ENCODE results near the gene UTS2R.

The UTS2R gene

GRCh38 chr17:82371333-82372248 is at the start of gene UTS2R:
UTS2R (plus strand) TSS chr17:82371765; CDS start chr17:82374325, 2,560 bp downstream.
- DNase-seq, result no peak

GRCh38 chr17:82321947-82322466 is 49.6 kb upstream of the UTS2R start:
- DNase-seq, result no peak

DNA sequence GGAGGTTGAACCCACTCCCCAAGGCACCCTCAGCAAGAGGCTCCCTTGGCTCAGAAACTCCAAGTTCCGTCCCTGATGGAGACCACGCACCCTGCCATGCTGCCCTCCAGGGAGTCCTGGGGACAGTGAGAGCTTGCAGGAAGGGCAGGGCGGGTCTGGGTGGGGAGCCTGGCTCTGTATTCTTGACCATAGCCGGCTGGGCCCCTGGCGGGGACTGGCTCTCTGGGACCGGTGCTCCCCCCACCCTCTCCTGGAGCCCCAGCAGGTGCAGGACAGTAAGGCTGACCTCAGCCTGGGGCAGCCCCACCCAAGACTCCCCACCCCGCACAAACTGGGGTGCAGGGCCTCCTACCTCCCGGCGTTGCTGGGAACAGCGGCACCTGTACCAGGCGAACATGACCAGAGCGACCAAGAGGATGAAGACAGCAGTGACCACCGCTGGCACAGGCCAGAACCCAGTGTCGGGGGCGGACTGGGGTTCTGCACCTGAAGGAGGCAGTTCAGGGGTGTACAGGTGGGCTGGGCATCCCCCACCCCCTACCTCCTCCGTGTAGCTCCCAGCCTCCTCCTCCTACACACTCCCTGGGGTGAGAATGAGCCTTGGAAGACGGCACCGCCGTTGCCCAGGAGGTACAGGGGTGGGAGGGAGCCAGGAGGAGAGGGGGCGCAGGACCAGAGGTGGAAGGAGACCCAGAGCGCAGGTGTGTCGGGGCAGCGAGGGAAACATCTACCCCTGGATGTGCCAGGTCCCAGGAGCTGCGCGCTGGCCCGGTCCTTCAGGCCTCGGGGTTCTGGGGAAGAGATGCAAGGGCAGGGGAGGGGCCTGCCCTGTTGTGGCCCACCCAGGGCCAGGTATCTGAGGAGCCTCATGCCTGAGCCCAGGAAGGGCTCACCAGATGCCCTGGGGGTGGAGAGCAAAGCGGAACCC is 48.8 kb upstream of the UTS2R start:
- DNase-seq, result no peak

DNA sequence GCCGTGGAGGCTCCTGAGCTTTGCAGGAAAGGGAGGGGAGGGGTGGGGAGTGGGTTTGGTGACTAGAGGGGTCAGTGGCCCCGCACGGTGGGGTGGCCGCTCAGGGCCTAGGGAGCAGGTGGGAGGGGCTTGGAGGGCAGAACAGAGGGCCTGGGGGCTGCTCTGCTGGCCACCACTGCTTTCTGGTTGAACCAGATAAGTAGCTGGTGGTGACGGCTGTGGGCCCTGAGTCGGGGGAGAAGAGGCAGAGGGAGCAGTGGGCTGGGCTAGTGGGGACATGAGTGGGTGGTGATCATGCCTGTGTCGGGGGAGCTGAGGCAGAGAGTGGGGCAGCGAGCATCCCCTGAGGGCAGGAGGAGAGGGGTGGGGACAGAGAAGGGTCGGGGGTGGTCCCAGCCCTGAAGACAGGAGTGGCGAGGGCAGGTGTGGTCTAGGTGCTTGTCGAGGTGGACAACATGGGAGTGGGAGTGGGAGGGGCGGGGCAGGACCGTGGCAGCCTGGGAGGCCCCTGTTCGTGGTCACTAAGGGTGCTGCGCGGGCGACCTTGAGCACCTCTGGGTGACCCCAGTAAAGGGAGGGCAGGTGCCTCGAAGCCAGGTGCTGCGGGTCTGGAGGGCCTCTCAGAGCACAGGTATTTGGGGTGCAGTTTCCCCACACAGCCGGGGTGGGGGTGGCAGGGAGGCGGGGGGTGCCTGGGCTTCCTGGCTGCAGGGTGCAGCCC is 47.9 kb upstream of the UTS2R start:
- no peak for DNase-seq

DNA sequence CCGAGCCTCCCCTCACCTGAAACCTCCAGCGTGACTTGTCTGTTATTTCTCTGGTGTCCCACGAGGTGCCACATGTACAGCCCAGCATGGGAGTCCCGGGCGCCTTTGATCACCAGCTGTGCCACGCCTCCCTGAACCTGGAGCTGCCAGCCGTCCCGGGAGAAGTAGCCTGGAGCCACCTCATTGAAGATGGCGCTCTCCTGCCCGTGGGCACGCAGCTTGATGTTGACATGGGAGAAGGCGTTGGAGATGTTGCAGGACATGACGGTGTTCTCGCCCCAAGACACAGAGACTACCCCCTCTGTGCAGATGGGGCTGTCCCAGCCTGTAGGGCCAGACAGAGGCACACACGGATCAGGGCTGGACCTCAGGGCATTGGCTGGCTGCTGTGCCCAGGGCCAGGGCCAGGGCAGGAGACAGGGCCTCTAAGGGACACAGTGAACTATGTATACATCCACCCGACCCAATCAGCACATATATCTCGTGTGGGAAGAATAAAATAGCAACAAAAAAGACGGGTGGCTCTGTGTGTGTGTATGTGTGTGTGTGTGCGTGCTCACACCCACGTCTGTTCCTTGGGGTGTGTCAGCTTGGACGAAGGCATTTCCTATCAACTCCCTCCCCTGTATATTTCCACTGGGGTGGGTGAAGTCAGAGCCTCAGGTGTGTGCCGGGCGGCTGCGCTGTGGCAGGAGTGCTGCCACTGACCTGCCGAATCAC is 46.8 kb upstream of the UTS2R start:
- DNase-seq, result no peak

- no peak for DNase-seq
These were observed 46.0 kb upstream of the UTS2R start for GRCh38 chr17:82325286-82326180.

GRCh38 chr17:82327289-82327688 is 44.3 kb upstream of the UTS2R start:
- no peak for DNase-seq

GRCh38 chr17:82327757-82328140 is 43.8 kb upstream of the UTS2R start:
- no peak for DNase-seq

GRCh38 chr17:82328141-82328993 is 43.2 kb upstream of the UTS2R start:
- no peak for DNase-seq

- DNase-seq, result no peak
These were observed 42.5 kb upstream of the UTS2R start for GRCh38 chr17:82328994-82329507.

DNA sequence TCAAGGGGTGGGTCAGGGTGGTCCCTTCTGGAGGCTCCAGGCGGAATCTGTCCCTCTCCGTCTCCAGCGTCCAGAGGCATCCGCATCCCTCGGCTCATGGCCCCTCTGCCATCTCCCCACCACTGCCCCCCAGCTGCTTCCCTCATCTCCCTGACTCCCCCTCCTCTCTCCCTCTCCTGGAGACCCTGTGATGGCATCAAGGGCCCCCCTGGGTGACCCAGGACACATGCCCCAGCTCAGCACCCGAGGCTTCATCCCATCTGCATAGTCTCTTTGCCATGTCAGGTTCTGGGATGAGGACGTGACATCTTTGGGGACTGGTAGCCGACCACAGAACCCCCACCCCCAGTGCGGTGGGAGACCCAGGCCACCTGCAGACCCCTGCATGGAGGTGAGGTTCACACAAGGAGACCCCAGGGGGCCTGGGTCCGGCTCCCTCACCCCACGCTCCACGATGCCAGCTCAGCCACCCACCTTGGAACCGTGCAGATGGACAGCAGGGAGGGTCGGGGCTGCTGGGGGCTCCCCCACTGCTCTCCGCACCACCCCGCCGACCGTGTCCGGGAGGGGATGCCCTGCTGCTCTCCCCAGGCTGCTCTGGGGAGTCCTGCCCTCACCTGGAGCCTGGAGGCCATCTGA is 41.8 kb upstream of the UTS2R start:
- no peak for DNase-seq

DNA sequence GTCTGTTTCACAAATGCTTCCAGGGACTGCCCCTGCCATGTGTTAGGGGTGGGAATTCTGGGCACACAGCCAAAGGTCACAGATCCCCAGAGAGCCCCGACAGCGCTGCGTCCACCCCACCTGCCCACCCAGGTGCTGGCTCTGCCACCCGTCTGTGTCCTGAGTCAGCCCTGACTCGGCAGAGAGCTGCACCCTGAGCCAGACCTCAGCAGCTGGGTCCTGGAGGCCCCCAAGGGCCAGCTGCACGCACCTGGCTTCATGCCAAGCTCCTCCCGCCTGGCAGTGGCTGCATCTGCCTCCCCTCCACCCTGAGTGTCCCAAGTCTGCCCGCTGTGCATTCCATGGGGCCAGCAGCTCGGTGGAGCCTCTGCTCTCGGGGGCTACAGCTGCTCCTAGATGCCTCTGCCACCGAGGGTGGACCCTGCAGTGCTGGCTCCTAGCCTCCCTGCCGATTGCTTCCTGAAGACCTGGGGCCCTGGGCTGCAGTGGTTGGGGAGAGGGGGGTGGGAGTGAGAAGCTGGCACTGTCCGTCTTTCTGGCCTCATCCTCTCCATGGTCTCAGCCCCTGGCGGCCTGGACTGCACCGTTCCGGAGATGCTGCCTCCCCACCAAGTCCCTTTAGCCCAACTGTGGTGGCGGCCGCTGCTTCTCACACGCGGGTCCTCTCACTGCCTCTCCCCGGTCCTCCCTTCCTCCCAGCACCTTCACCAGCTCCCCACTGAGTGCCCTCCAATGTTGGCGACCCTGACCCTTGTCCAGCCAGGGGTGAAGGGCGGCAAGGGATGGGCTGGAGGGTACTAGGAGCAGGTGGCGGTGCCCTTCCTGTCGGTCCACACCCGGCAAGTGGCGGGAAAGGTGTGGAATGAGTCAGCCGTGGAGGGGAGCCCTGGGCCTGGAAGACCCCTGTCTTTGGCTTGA is 41.0 kb upstream of the UTS2R start:
- no peak for DNase-seq

DNA sequence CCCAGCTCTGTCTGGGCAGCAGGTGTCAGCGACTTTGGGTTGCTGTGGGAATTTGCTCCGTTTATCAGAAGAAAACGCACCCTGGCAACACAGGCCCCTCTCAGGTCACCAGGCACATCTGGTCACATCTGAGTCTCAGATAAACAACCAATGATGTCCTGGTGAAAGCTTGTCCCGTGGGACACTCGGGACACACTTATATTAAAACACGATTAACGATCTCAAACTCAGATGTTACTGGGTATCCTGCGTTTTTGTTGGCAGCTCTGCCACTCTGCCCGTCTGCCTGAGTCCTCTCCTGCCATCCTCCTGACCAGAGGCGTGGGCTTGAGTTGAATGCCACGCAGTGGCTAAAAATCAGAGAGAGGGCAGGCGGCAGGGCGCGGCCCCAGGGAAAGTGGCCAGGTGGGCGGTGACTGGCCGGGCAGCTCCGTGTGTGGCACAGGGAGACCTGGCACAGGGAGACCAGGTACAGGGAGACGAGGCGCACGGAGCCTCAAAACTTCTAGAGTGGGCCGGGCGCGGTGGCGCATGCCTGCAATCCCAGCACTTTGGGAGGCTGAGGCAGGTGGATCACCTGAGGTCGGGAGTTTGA is 40.1 kb upstream of the UTS2R start:
- DNase-seq, result no peak

DNA sequence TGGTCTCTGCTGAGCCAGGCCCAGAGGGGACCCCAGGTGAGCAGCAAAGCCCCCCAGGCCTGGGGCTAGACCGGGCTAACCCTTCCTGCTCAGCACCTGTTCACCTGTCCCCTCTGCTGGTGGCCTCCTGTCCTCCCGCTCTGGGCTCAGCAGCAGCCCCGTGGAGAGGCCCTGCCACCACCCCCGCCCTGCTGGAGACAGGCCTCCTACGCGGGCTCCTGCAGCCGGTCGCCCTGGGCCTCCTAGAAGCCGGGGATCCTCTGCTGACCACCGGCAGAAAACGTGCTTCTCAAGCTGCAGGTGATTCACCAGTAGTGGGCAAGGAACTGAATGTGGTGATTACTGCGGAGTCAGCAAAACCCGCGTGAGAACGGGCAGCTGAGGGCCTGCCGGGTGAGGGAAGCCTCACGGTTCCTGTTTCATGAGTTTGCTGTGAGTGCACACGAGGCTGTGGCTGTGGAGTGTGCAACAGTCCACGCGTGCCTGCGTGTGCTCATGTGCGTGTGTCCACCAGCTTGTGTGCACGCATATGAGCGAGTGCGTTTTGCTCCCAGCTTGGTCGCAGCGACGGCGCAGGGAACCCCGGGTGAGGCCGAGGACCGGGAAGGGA is 38.8 kb upstream of the UTS2R start:
- peak; percentile 67 for DNase-seq

DNA sequence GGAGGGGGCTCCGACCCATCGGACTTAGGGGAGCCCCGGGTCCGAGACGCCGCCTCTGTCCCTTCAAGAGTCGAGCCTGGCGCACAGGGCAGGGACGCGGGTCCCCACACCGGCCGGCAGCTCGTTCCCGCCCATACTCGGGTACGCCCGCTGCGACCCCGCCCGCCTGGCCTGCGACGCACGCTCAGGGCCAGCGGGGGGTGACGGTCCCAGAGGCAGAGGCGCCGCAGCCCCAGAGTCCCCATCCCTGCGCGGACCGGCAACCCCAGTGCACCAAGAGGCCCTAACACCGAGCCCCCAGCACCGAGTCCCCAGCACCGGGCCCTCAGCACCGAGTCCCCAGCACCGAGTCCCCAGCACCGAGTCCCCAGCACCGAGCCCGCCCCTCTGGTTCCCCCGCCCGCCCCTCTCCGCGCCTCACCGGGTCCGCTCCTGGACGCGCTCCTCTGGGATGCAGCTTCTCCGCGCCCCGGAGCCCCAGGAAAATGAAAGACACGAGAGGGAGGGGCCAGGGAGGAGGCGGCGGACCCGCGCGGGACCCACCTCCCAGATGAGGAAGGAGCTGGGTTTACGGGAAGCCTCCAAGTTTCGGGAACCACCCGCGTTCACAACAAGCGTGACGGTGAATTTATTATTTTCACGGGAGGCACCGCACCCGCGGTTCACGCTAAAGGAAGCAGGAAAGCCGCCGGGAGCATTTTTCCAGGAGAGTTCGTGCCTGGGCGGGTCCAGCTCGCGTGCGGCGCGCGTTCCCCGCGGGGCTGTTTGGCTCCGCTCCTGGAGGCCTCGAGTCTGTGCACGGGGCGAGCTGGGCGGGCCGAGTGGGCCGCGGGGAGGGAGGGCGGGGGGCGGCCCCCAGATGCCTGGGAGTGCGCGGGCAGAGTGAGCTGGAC is 38.0 kb upstream of the UTS2R start, which contains the start of gene SECTM1:
Gene SECTM1 (minus strand): TSS at position 488 of the 893 bp plus-strand sequence. CDS start 6,526 bp downstream, outside the sequence.
- peak; percentile 32 for DNase-seq

- no peak for DNase-seq
These were observed 37.4 kb upstream of the UTS2R start for GRCh38 chr17:82334204-82334621.
